ENCODE results near the gene CDH24. TPM values are rescaled to one million over a fixed set of nuclear protein-coding genes. Genes with fewer than 3 reads are reported as not detected.

The CDH24 gene
- total and polyA plus RNA-seq, 2 of the 13 experiments (the other 11 are each of a cell fraction or from before 2014, with no cell fraction given), result 0.69 to 0.99 TPM

GRCh38 chr14:23057757-23058653, 685 bp upstream of the CDH24 start (continued):
- TF ChIP-seq ZNF639 (CRISPR knock-in tag; conservative IDR thresholded peaks at IDR 0.05) (peak; percentile 64; the same call in 1 of the 2 replicates), PITX1 (CRISPR knock-in tag; IDR thresholded peaks at IDR 0.05) (peak; percentile 76), ZNF556 (CRISPR knock-in tag; IDR thresholded peaks at IDR 0.05; ENCODE audit: borderline replicate concordance) (peak; percentile 98), ZBTB43 (CRISPR knock-in tag; conservative IDR thresholded peaks at IDR 0.05) (no peak; the same call in 1 of the 2 replicates), ZBTB39 (CRISPR knock-in tag; IDR thresholded peaks at IDR 0.05) (no peak), ZNF574 (CRISPR knock-in tag; IDR thresholded peaks at IDR 0.05) (peak; percentile 66), CSRNP2 (CRISPR knock-in tag; conservative IDR thresholded peaks at IDR 0.05; ENCODE audit: low read depth) (no peak), GATA4 (IDR thresholded peaks at IDR 0.05; ENCODE audit: borderline replicate concordance, low read depth) (no peak), FOSL1 (CRISPR knock-in tag; IDR thresholded peaks at IDR 0.05; ENCODE audit: borderline replicate concordance) (no peak), ZHX2 (IDR thresholded peaks at IDR 0.05; ENCODE audit: low read depth) (peak; percentile 60; the same call in 1 of the 2 replicates), ZHX2 (CRISPR knock-in tag; IDR thresholded peaks at IDR 0.05; ENCODE audit: borderline replicate concordance) (no peak)
